Lower leg skin (tissue), 4 donors: ENCODE measurements around the gene CCDC116. TPM values are rescaled to one million over a fixed set of nuclear protein-coding genes. Genes with fewer than 3 reads are reported as not detected.
"Not testable (repeated sequence)": the region's sequence is repeated elsewhere in the genome, so short reads cannot be mapped to it uniquely, and the experiment has no call there.

Source experiments
- DNase-seq, 2 donors: peaks; one replicate each; pipeline ENCODE4 v3.0.0-alpha.2; 2019; ENCODE audit warnings: low spot score in 2 of 2
- H3K4me3 ChIP-seq: fragments of 200-600 bp; sonication (generic); 2 replicates; pipeline ENCODE4 v1.5.1; 2017; ENCODE audit warnings: mild to moderate bottlenecking, low read depth; ENCODE audit not compliant: poor library complexity, severe bottlenecking
- POLR2A ChIP-seq, 2 donors: fragments of 450-650 bp; IDR thresholded peaks; one replicate each; pipeline ENCODE4 v1.6.1; 2016 to 2017; ENCODE audit warnings: antibody characterized with exemption in 2 of 2, mild to moderate bottlenecking in 1 of 2, moderate library complexity in 1 of 2
- WGBS, 2 donors: methylation state at CpG; one replicate each; pipeline ENCODE4 v1.1.5; 2018; 5-methylcytosine and 5-hydroxymethylcytosine counted together
- intact Hi-C: fragments of 100-400 bp; cut with DNase I; formaldehyde crosslinking; loops from one replicate; pipeline ENCODE4 v1.15.0; 2023; ENCODE audit warnings: low total_unique reads
- total RNA-seq, 4 donors: library from RNA; depleted of rRNA; stranded (reverse); fragments of >200 nt; gene quantifications; one replicate each; pipeline ENCODE4 v1.1.0, GENCODE V29; 2016
- TF ChIP-seq, protein P1 (sequence below), 3 donors: fragments of 450-650 bp; IDR thresholded peaks; one replicate each; pipeline ENCODE4 v1.5.1; 2016; ENCODE audit warnings: antibody characterized with exemption in 3 of 3, mild to moderate bottlenecking in 3 of 3, moderate library complexity in 2 of 3

CCDC116 gene
- total RNA-seq, 4 donors from 2014 or later = 0.23 to 0.49 TPM; not detected in 2

DNA sequence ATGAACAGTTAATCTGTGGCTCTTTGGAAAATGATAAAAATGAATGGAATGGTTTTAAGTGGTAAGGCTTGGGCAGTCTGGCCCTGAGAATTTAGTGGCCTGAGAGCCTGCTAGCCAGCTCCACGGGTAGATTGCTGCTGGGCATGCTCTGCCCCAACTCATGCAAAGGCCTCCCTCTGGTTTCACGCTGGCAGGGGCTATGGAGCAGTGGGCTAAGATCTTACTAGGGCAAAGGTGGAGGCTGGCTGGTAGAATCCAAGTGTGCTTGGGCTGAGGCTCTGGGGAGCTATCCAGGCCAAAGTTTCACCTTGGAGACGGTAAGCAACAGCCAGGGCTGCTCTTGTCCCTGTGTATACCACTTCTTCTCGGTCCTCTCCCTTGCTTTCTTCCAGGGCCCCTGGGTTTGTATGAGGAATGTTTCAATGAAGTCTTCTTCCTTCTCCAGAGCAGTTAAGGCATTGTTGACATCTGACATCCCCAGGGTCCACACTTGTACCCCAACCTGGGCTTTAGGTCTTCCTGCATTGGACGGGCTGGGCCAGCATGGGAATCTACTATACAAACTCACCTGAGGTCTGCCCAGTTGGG lies 37.6 kb upstream of the CCDC116 start:
- DNase-seq = no peak
- TF ChIP-seq, protein P1, sequence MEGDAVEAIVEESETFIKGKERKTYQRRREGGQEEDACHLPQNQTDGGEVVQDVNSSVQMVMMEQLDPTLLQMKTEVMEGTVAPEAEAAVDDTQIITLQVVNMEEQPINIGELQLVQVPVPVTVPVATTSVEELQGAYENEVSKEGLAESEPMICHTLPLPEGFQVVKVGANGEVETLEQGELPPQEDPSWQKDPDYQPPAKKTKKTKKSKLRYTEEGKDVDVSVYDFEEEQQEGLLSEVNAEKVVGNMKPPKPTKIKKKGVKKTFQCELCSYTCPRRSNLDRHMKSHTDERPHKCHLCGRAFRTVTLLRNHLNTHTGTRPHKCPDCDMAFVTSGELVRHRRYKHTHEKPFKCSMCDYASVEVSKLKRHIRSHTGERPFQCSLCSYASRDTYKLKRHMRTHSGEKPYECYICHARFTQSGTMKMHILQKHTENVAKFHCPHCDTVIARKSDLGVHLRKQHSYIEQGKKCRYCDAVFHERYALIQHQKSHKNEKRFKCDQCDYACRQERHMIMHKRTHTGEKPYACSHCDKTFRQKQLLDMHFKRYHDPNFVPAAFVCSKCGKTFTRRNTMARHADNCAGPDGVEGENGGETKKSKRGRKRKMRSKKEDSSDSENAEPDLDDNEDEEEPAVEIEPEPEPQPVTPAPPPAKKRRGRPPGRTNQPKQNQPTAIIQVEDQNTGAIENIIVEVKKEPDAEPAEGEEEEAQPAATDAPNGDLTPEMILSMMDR (IDR thresholded peaks at IDR 0.05) = no peak
- no peak for TF ChIP-seq POLR2A (IDR thresholded peaks at IDR 0.05)
- WGBS, 2 donors = 73 to 88% methylated on average over 5 of the region's 5 CpGs
- intact Hi-C loops = no loop called here
- H3K4me3 ChIP-seq = no peak overlapping the region

DNA sequence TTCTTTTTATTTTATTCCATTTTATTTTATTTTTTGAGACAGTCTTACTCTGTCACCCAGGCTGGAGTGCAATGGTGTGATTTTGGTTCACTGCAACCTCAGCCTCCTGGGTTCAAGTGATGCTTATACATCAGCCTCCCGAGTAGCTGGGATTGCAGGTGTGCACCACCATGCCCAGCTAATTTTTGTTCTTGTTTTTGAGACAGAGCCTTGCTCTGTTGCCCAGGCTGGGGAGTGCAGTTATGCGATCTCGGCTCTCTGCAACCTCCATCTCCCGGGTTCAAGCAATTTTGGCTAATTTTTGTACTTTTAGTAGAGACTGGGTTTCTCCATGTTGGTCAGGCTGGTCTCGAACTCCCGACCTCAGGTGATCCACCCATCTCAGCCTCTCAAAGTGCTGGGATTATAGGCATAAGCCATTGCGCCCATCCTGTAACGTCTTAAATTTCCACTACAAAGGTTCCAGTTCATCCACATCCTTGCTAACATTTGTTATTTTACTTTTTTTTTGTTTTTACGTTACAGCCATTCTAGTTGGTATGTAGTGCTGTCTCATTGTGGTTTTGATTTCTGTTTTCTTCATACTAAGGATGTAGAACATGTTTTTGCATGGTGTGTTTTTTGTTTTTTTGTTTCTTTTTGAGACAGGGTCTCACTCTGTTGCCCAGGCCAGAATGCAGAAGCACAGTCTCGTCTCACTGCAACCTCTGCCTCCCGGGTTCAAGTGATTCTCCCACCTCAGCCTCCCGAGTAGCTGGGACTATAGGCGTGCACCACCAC lies 36.0 kb upstream of the CCDC116 start:
- H3K4me3 ChIP-seq, DNase-seq, intact Hi-C loops: not testable (repeated sequence)
- WGBS, 2 donors = 97% methylated on average over 13 of the region's 13 CpGs

DNA sequence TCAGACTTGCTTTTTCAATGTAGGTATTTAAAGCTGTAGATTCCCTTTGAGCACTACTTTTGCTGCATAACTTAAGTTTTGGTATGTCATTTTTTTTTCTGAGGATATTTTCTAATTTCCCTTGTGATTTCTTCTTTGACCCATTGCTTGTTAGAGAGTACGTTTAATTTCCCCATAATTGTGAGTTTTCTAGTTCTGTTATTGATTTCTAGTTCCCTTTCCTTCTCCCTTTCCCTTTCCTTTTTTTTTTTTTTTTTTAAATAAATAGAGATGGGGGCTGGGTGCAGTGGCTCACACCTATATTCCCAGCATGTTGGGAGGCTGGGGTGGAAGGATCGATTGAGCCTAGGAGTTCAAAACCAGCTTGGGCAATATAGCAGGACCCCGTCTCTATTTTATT lies 34.3 kb upstream of the CCDC116 start:
- intact Hi-C loops = no loop called here
- no peak for DNase-seq
- TF ChIP-seq, protein P1 (IDR thresholded peaks at IDR 0.05) = no peak
- no peak for TF ChIP-seq POLR2A (IDR thresholded peaks at IDR 0.05)
- WGBS, 2 donors = 91 to 93% methylated on average over 3 of the region's 3 CpGs
- no peak overlapping the region for H3K4me3 ChIP-seq

DNA sequence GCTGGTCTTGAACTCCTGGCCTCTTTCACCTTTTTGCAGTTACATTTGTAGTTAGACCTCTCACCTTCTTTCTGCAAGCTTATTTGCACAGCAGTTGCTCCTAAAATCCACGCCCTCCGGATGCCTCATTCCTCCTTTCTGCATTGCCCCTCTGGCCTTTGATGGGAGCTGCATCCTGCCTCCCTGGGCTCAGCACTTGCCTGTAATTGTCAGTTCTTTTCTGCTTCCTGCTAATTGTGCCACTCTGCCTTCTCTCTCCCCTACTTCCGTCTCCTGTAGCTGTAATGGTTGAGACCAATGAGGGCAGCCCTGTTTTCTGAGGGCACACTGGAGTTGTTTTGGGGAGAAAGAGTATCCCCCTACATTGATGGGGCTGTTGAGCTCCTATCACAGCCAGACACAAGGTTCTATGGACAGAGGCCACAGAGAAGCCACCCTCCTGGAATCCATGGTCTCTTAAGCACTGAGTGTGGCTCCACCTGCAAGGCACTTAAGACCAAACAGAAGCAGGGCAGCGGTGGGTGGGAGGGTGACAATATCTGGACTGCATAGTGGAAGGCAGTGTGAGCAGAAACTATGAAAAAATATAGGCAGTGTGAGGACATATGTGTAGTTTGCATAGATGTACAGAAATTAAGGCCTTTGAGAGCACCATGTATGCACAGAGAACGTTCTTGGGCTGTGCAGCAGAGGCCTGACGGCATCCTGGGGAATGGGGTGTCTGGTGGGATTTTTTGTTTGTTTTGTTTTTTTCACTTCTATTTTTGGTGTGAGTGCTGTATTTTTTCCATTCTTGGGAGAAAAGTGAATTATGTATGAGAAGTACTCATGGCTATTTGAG lies 33.3 kb upstream of the CCDC116 start:
- intact Hi-C loops = no loop called here
- H3K4me3 ChIP-seq = no peak overlapping the region
- WGBS, 2 donors = 90% methylated on average over 6 of the region's 6 CpGs
- TF ChIP-seq, protein P1 (IDR thresholded peaks at IDR 0.05) = no peak
- no peak for DNase-seq

DNA sequence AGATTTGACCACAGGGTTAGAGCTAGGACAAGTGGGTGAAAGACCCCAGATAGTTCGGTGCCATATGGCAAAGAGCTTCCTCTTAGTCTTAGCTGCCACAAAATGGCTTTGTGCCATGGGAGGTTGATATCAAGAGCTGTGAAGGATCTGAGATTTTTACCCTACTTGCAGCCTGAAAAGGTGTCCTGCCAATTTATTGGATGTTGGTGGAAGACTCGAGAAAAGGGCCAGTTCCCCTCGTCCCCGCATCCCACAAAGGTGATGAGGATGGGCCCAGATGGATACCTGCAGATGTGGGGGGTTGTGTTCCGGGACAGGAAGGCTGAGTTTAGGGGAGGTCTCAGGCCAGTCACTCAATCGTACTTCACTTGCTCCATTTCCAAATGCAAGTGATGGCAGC lies 30.0 kb upstream of the CCDC116 start:
- intact Hi-C loops = no loop called here
- no peak overlapping the region for H3K4me3 ChIP-seq
- TF ChIP-seq, protein P1 (IDR thresholded peaks at IDR 0.05) = no peak
- no peak for TF ChIP-seq POLR2A (IDR thresholded peaks at IDR 0.05)
- 90 to 92% methylated on average over 6 of the region's 6 CpGs for whole genome bisulfite sequencing, 2 donors
- DNase-seq = no peak

DNA sequence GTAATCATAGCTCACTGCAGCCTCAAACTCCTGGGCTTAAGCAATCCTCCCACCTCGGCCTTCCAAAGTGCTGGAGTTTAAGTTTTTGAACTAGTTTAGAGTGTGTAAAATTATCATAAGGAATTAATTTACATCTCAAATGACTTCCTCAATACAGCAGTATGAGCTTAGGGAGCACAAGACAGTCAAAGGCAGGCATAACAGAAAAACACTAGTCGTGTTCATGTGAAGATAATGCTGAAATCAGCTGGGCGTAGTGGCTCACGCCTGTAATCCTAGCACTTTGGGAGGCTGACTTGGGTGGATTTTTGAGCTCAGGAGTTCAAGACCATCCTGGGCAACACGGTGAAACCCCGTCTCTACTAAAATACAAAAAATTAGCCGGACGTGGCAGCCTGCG lies 28.6 kb upstream of the CCDC116 start:
- intact Hi-C loops = no loop called here
- H3K4me3 ChIP-seq = no peak overlapping the region
- WGBS, 2 donors = 84% methylated on average over 9 of the region's 9 CpGs
- no peak for TF ChIP-seq POLR2A (IDR thresholded peaks at IDR 0.05)
- TF ChIP-seq, protein P1 (IDR thresholded peaks at IDR 0.05) = no peak
- no peak for DNase-seq
